Spleen (tissue), 10 donors: ENCODE measurements around the gene DHDDS. TPM values are rescaled to one million over a fixed set of nuclear protein-coding genes. Genes with fewer than 3 reads are reported as not detected.

Source experiments
- polyA plus RNA-seq, 3 donors: library from polyadenylated mRNA; stranded (reverse); fragments of 200-250 nt; gene quantifications; one replicate each; pipeline ENCODE4 v1.2.1, GENCODE V29; 2013
- total RNA-seq, 7 donors: library from RNA; depleted of rRNA in 3 of 7; stranded (reverse); fragments of >200 nt in 3 of 7; fragmentation: NEBNext Ultra II Directional in 4 of 7; extraction: Animal tissue kit (Norgen Biotek cat#: 25700) in 4 of 7; gene quantifications; one replicate each; pipeline versions ENCODE4 v1.1.0 to v1.2.1, GENCODE V29; 2016 to 2021
- donor health status: healthy with polysubstance abuse.
- donor health status: DM: no; HTN: no; CAD: no; lungs with moderate emphysema.
- donor health status: DM: no; HTN: no; CAD: no.
- donor health status: Bipolar disorder and iron deficiency.
- donor health status: healthy.
- donor health status: DM: no; HTN: no; CAD: no.
- donor health status: DM: yes; HTN: yes; CAD: no.

Gene DHDDS
- total and polyA plus RNA-seq, 10 donors = 11.1 to 48.8 (median 32.4) TPM

Other genes starting within 250 kb of the DHDDS start
- gene CATSPER4, start 241.7 kb upstream of the DHDDS start, total RNA-seq = not detected
- under 1 TPM in 1 of 3 donors, not detected in 2; 0.03 TPM for gene CATSPER4, start 241.7 kb upstream of the DHDDS start, polyA plus RNA-seq
- 10 to 100 TPM in 5 of 7 donors, 1 to 10 TPM in 2; 7.8 to 14.9 (median 10.8) TPM for gene CEP85, start 198.1 kb upstream of the DHDDS start, total RNA-seq
- 1 to 10 TPM; 3.9 to 5.2 (median 4.2) TPM for gene CEP85, start 198.1 kb upstream of the DHDDS start, polyA plus RNA-seq
- gene SH3BGRL3, start 152.2 kb upstream of the DHDDS start, total RNA-seq = 100 to 1,000 TPM; 139 to 261 (median 233) TPM
- 100 to 1,000 TPM; 249 to 319 (median 286) TPM for gene SH3BGRL3, start 152.2 kb upstream of the DHDDS start, polyA plus RNA-seq
- 10 to 100 TPM; 25.1 to 67.1 (median 48.0) TPM for gene UBXN11, start 125.7 kb upstream of the DHDDS start, total RNA-seq
- 10 to 100 TPM; 26.6 to 67.8 (median 66.1) TPM for gene UBXN11, start 125.7 kb upstream of the DHDDS start, polyA plus RNA-seq
- 100 to 1,000 TPM; 206 to 422 (median 301) TPM for gene CD52, start 114.4 kb upstream of the DHDDS start, total RNA-seq
- gene CD52, start 114.4 kb upstream of the DHDDS start, polyA plus RNA-seq = 1,000 to 10,000 TPM; 2,248 to 3,726 (median 2,540) TPM
- gene CRYBG2, start 78.2 kb upstream of the DHDDS start, total RNA-seq = 1 to 10 TPM in 1 of 7 donors, under 1 TPM in 1, not detected in 5; 0.87 to 1.1 TPM
- 1 to 10 TPM; 1.2 to 3.4 (median 1.5) TPM for gene CRYBG2, start 78.2 kb upstream of the DHDDS start, polyA plus RNA-seq
- under 1 TPM in 5 of 7 donors, not detected in 2; 0.17 to 0.74 (median 0.49) TPM for gene ZNF683, start 59.6 kb upstream of the DHDDS start, total RNA-seq
- gene ZNF683, start 59.6 kb upstream of the DHDDS start, polyA plus RNA-seq = 1 to 10 TPM in 1 of 3 donors, under 1 TPM in 2; 0.38 to 1.5 (median 0.83) TPM
- gene LIN28A, start 21.5 kb upstream of the DHDDS start, total RNA-seq = not detected
- not detected for gene LIN28A, start 21.5 kb upstream of the DHDDS start, polyA plus RNA-seq
- 100 to 1,000 TPM; 191 to 350 (median 249) TPM for gene HMGN2, start 40.1 kb downstream of the DHDDS start, total RNA-seq
- 1,000 to 10,000 TPM in 1 of 3 donors, 100 to 1,000 TPM in 2; 680 to 1,036 (median 684) TPM for gene HMGN2, start 40.1 kb downstream of the DHDDS start, polyA plus RNA-seq
- 100 to 1,000 TPM; 109 to 173 (median 131) TPM for gene RPS6KA1, start 97.4 kb downstream of the DHDDS start, total RNA-seq
- gene RPS6KA1, start 97.4 kb downstream of the DHDDS start, polyA plus RNA-seq = 10 to 100 TPM; 45.8 to 57.5 (median 51.0) TPM